Measurements from ENCODE around the gene PHACTR1.

Gene PHACTR1

GRCh38 chr6:13222048-13222447 is 505.5 kb downstream of the PHACTR1 start:
- no peak overlapping the region for H3K4me3 ChIP-seq (ENCODE audit: low read depth, low read length)
- TF ChIP-seq CTCF (IDR thresholded peaks at IDR 0.05; ENCODE audit: low read depth, low read length), result no peak
- no peak for DNase-seq (ENCODE audit: low read depth, low spot score)
- in situ Hi-C loops (cut with HindIII; ENCODE audit: low sequenced_read_pairs), result no loop called here

GRCh38 chr6:13226071-13226470 is 509.5 kb downstream of the PHACTR1 start:
- in situ Hi-C loops (cut with HindIII; ENCODE audit: low sequenced_read_pairs), result no loop called here
- DNase-seq (ENCODE audit: low read depth, low spot score), result no peak

GRCh38 chr6:13228264-13229204 is 512.0 kb downstream of the PHACTR1 start:
- no peak for DNase-seq (ENCODE audit: low read depth, low spot score)
- in situ Hi-C loops (cut with HindIII; ENCODE audit: low sequenced_read_pairs), result no loop called here
- no peak for TF ChIP-seq CTCF (IDR thresholded peaks at IDR 0.05; ENCODE audit: low read depth, low read length)
- H3K4me3 ChIP-seq (ENCODE audit: low read depth, low read length), result no peak overlapping the region

More at GRCh38 chr6:13226071-13226470, 509.5 kb downstream of the PHACTR1 start:
- H3K4me3 ChIP-seq (ENCODE audit: low read depth, low read length), result no peak overlapping the region
- no peak for TF ChIP-seq CTCF (IDR thresholded peaks at IDR 0.05; ENCODE audit: low read depth, low read length)

- in situ Hi-C loops (cut with HindIII; ENCODE audit: low sequenced_read_pairs), result no loop called here
- H3K4me3 ChIP-seq (ENCODE audit: low read depth, low read length), result no peak overlapping the region
- DNase-seq (ENCODE audit: low read depth, low spot score), result no peak
- no peak for TF ChIP-seq CTCF (IDR thresholded peaks at IDR 0.05; ENCODE audit: low read depth, low read length)
Measured at GRCh38 chr6:13229205-13230085, 512.9 kb downstream of the PHACTR1 start.

- no peak overlapping the region for H3K4me3 ChIP-seq (ENCODE audit: low read depth, low read length)
- in situ Hi-C loops (cut with HindIII; ENCODE audit: low sequenced_read_pairs), result no loop called here
- TF ChIP-seq CTCF (IDR thresholded peaks at IDR 0.05; ENCODE audit: low read depth, low read length), result no peak
- no peak for DNase-seq (ENCODE audit: low read depth, low spot score)
Measured at GRCh38 chr6:13233106-13233505, 516.5 kb downstream of the PHACTR1 start.

GRCh38 chr6:13234130-13234529 is 517.6 kb downstream of the PHACTR1 start:
- no peak overlapping the region for H3K4me3 ChIP-seq (ENCODE audit: low read depth, low read length)
- in situ Hi-C loops (cut with HindIII; ENCODE audit: low sequenced_read_pairs), result no loop called here
- DNase-seq (ENCODE audit: low read depth, low spot score), result no peak
- TF ChIP-seq CTCF (IDR thresholded peaks at IDR 0.05; ENCODE audit: low read depth, low read length), result no peak
